Fibroblast of skin of right biceps (primary cell): ENCODE data around the gene TCIRG1.

Experiments
- DNase-seq: peaks from one replicate; pipeline ENCODE4 v3.0.0-alpha.2; 2013

The TCIRG1 gene

GRCh38 chr11:68019486-68019885 lies 19.3 kb upstream of the TCIRG1 start:
- DNase-seq: no peak

- peak; percentile 35 for DNase-seq
Measured at GRCh38 chr11:68020575-68020974, 18.2 kb upstream of the TCIRG1 start.

GRCh38 chr11:68021167-68021787 lies 17.5 kb upstream of the TCIRG1 start:
- no peak for DNase-seq

- no peak for DNase-seq
Measured at GRCh38 chr11:68022531-68022930, 16.3 kb upstream of the TCIRG1 start.

GRCh38 chr11:68024508-68024907 lies 14.3 kb upstream of the TCIRG1 start:
- no peak for DNase-seq

GRCh38 chr11:68025047-68025446 lies 13.8 kb upstream of the TCIRG1 start:
- no peak for DNase-seq

- DNase-seq: no peak
Measured at GRCh38 chr11:68026391-68027105, 12.3 kb upstream of the TCIRG1 start.

- DNase-seq: no peak
Measured at GRCh38 chr11:68027667-68028066, 11.2 kb upstream of the TCIRG1 start.

- DNase-seq: peak; percentile 70
Measured at GRCh38 chr11:68028802-68029545, 9.9 kb upstream of the TCIRG1 start.

GRCh38 chr11:68030318-68031143 lies 8.3 kb upstream of the TCIRG1 start, which contains the start of gene NDUFS8:
Gene NDUFS8, plus strand, starts transcription at chr11:68030681. Its CDS starts 1,471 bp downstream, at chr11:68032152.
- peak; percentile 99 for DNase-seq

- no peak for DNase-seq
Measured at GRCh38 chr11:68031144-68031464, 7.7 kb upstream of the TCIRG1 start.

- DNase-seq: no peak
Measured at GRCh38 chr11:68032003-68032402, 6.8 kb upstream of the TCIRG1 start.

GRCh38 chr11:68032997-68033707 lies 5.7 kb upstream of the TCIRG1 start:
- no peak for DNase-seq

- no peak for DNase-seq
Measured at GRCh38 chr11:68033708-68034045, 5.1 kb upstream of the TCIRG1 start.

GRCh38 chr11:68035266-68035876 lies 3.5 kb upstream of the TCIRG1 start:
- DNase-seq: no peak

- DNase-seq: no peak
Measured at GRCh38 chr11:68036141-68036716, 2.6 kb upstream of the TCIRG1 start.

GRCh38 chr11:68036717-68037239 lies 2.0 kb upstream of the TCIRG1 start:
- DNase-seq: no peak

- no peak for DNase-seq
Measured at GRCh38 chr11:68037411-68038225, 1.2 kb upstream of the TCIRG1 start.

GRCh38 chr11:68038226-68038717 lies 553 bp upstream of the TCIRG1 start:
- DNase-seq: no peak

- DNase-seq: no peak
Measured at GRCh38 chr11:68039526-68040086, 781 bp downstream of the TCIRG1 start.
